GM12878 (cell line): Measurements from ENCODE around the gene USP17L25. TPM values are rescaled to one million over a fixed set of nuclear protein-coding genes. Genes with fewer than 3 reads are reported as not detected.

Experiments used
- polyA plus RNA-seq, 11 experiments: library from polyadenylated mRNA; depleted of rRNA in 4 of 11; unstranded in 6 of 11; stranded (reverse) in 5 of 11; fragments of >200 nt; fragmentation: Nextera tagmentation in 4 of 11; fragmentation: Illumina TruSeq in 1 of 11; extraction: Ambion mirVana in 4 of 11; extraction: Trizol in 1 of 11; gene quantifications; 1 replicate in 1 of 11; 2 replicates in 10 of 11; pipeline versions ENCODE4 v1.2.1 to v1.2.3, GENCODE V29; 2011 to 2016; ENCODE audit warnings: inconsistent platforms in 2 of 11, missing spikeins in 2 of 11, low read depth in 1 of 11
- total RNA-seq, 4 experiments: library from RNA; depleted of rRNA in 3 of 4; stranded (reverse); fragments of >200 nt in 3 of 4; fragmentation: Illumina TruSeq in 1 of 4; extraction: Trizol in 1 of 4; gene quantifications; 2 replicates each; pipeline versions ENCODE4 v1.2.1 to v1.2.3, GENCODE V29; 2013 to 2021

The USP17L25 gene
- total and polyA plus RNA-seq, 10 of the 15 experiments (the other 5 are each of a cell fraction or from before 2014, with no cell fraction given) = not detected

Other genes with a start within 250 kb of the USP17L25 start
Only the 7 nearest of the 20 such genes appear.
- gene USP17L24, start 4.7 kb upstream of the USP17L25 start, total RNA-seq (2014; rRNA removed) = not detected in 2 replicates
- not detected in 2 replicates for gene USP17L24, start 4.7 kb upstream of the USP17L25 start, total RNA-seq (2014; rRNA removed; fragmentation: Illumina TruSeq; extraction: Trizol)
- not detected in 2 replicates for gene USP17L24, start 4.7 kb upstream of the USP17L25 start, total RNA-seq (2021)
- gene USP17L24, start 4.7 kb upstream of the USP17L25 start, polyA plus RNA-seq (2011; rRNA removed) = not detected in 2 replicates
- gene USP17L24, start 4.7 kb upstream of the USP17L25 start, polyA plus RNA-seq (2014; fragmentation: Illumina TruSeq; extraction: Trizol) = not detected in 2 replicates
- gene USP17L24, start 4.7 kb upstream of the USP17L25 start, polyA plus RNA-seq (2014; fragmentation: Nextera tagmentation; extraction: Ambion mirVana) = not detected
- gene USP17L24, start 4.7 kb upstream of the USP17L25 start, polyA plus RNA-seq (2014; rRNA removed) = not detected in 2 replicates
- not detected for gene USP17L24, start 4.7 kb upstream of the USP17L25 start, polyA plus RNA-seq (2016; fragmentation: Nextera tagmentation; extraction: Ambion mirVana)
- gene USP17L26, start 4.7 kb downstream of the USP17L25 start, total RNA-seq (2014; rRNA removed) = not detected in 2 replicates
- not detected in 2 replicates for gene USP17L26, start 4.7 kb downstream of the USP17L25 start, total RNA-seq (2014; rRNA removed; fragmentation: Illumina TruSeq; extraction: Trizol)
- not detected in 2 replicates for gene USP17L26, start 4.7 kb downstream of the USP17L25 start, total RNA-seq (2021)
- gene USP17L26, start 4.7 kb downstream of the USP17L25 start, polyA plus RNA-seq (2011; rRNA removed) = not detected in 2 replicates
- gene USP17L26, start 4.7 kb downstream of the USP17L25 start, polyA plus RNA-seq (2014; fragmentation: Illumina TruSeq; extraction: Trizol) = not detected in 2 replicates
- gene USP17L26, start 4.7 kb downstream of the USP17L25 start, polyA plus RNA-seq (2014; fragmentation: Nextera tagmentation; extraction: Ambion mirVana) = not detected
- not detected in 2 replicates for gene USP17L26, start 4.7 kb downstream of the USP17L25 start, polyA plus RNA-seq (2014; rRNA removed)
- not detected for gene USP17L26, start 4.7 kb downstream of the USP17L25 start, polyA plus RNA-seq (2016; fragmentation: Nextera tagmentation; extraction: Ambion mirVana)
- not detected in 2 replicates for gene USP17L5, start 9.5 kb downstream of the USP17L25 start, total RNA-seq (2014; rRNA removed)
- not detected in 2 replicates for gene USP17L5, start 9.5 kb downstream of the USP17L25 start, total RNA-seq (2014; rRNA removed; fragmentation: Illumina TruSeq; extraction: Trizol)
- gene USP17L5, start 9.5 kb downstream of the USP17L25 start, total RNA-seq (2021) = not detected in 2 replicates
- gene USP17L5, start 9.5 kb downstream of the USP17L25 start, polyA plus RNA-seq (2011; rRNA removed) = not detected in 2 replicates
- not detected in 2 replicates for gene USP17L5, start 9.5 kb downstream of the USP17L25 start, polyA plus RNA-seq (2014; fragmentation: Illumina TruSeq; extraction: Trizol)
- not detected for gene USP17L5, start 9.5 kb downstream of the USP17L25 start, polyA plus RNA-seq (2014; fragmentation: Nextera tagmentation; extraction: Ambion mirVana)
- not detected in 2 replicates for gene USP17L5, start 9.5 kb downstream of the USP17L25 start, polyA plus RNA-seq (2014; rRNA removed)
- not detected for gene USP17L5, start 9.5 kb downstream of the USP17L25 start, polyA plus RNA-seq (2016; fragmentation: Nextera tagmentation; extraction: Ambion mirVana)
- gene USP17L27, start 14.2 kb downstream of the USP17L25 start, total RNA-seq (2014; rRNA removed) = not detected in 2 replicates
- gene USP17L27, start 14.2 kb downstream of the USP17L25 start, total RNA-seq (2014; rRNA removed; fragmentation: Illumina TruSeq; extraction: Trizol) = not detected in 2 replicates
- not detected in 2 replicates for gene USP17L27, start 14.2 kb downstream of the USP17L25 start, total RNA-seq (2021)
- gene USP17L27, start 14.2 kb downstream of the USP17L25 start, polyA plus RNA-seq (2011; rRNA removed) = not detected in 2 replicates
- not detected in 2 replicates for gene USP17L27, start 14.2 kb downstream of the USP17L25 start, polyA plus RNA-seq (2014; fragmentation: Illumina TruSeq; extraction: Trizol)
- gene USP17L27, start 14.2 kb downstream of the USP17L25 start, polyA plus RNA-seq (2014; fragmentation: Nextera tagmentation; extraction: Ambion mirVana) = not detected
- gene USP17L27, start 14.2 kb downstream of the USP17L25 start, polyA plus RNA-seq (2014; rRNA removed) = not detected in 2 replicates
- not detected for gene USP17L27, start 14.2 kb downstream of the USP17L25 start, polyA plus RNA-seq (2016; fragmentation: Nextera tagmentation; extraction: Ambion mirVana)
- not detected in 2 replicates for gene USP17L28, start 19.0 kb downstream of the USP17L25 start, total RNA-seq (2014; rRNA removed)
- gene USP17L28, start 19.0 kb downstream of the USP17L25 start, total RNA-seq (2014; rRNA removed; fragmentation: Illumina TruSeq; extraction: Trizol) = not detected in 2 replicates
- not detected in 2 replicates for gene USP17L28, start 19.0 kb downstream of the USP17L25 start, total RNA-seq (2021)
- not detected in 2 replicates for gene USP17L28, start 19.0 kb downstream of the USP17L25 start, polyA plus RNA-seq (2011; rRNA removed)
- gene USP17L28, start 19.0 kb downstream of the USP17L25 start, polyA plus RNA-seq (2014; fragmentation: Illumina TruSeq; extraction: Trizol) = not detected in 2 replicates
- gene USP17L28, start 19.0 kb downstream of the USP17L25 start, polyA plus RNA-seq (2014; fragmentation: Nextera tagmentation; extraction: Ambion mirVana) = not detected
- not detected in 2 replicates for gene USP17L28, start 19.0 kb downstream of the USP17L25 start, polyA plus RNA-seq (2014; rRNA removed)
- not detected for gene USP17L28, start 19.0 kb downstream of the USP17L25 start, polyA plus RNA-seq (2016; fragmentation: Nextera tagmentation; extraction: Ambion mirVana)
- gene USP17L29, start 23.7 kb downstream of the USP17L25 start, total RNA-seq (2014; rRNA removed) = not detected in 2 replicates
- not detected in 2 replicates for gene USP17L29, start 23.7 kb downstream of the USP17L25 start, total RNA-seq (2014; rRNA removed; fragmentation: Illumina TruSeq; extraction: Trizol)
- gene USP17L29, start 23.7 kb downstream of the USP17L25 start, total RNA-seq (2021) = not detected in 2 replicates
- gene USP17L29, start 23.7 kb downstream of the USP17L25 start, polyA plus RNA-seq (2011; rRNA removed) = not detected in 2 replicates
- gene USP17L29, start 23.7 kb downstream of the USP17L25 start, polyA plus RNA-seq (2014; fragmentation: Illumina TruSeq; extraction: Trizol) = not detected in 2 replicates
- not detected for gene USP17L29, start 23.7 kb downstream of the USP17L25 start, polyA plus RNA-seq (2014; fragmentation: Nextera tagmentation; extraction: Ambion mirVana)
- gene USP17L29, start 23.7 kb downstream of the USP17L25 start, polyA plus RNA-seq (2014; rRNA removed) = not detected in 2 replicates
- gene USP17L29, start 23.7 kb downstream of the USP17L25 start, polyA plus RNA-seq (2016; fragmentation: Nextera tagmentation; extraction: Ambion mirVana) = not detected
- not detected in 2 replicates for gene USP17L30, start 33.2 kb downstream of the USP17L25 start, total RNA-seq (2014; rRNA removed)
- not detected in 2 replicates for gene USP17L30, start 33.2 kb downstream of the USP17L25 start, total RNA-seq (2014; rRNA removed; fragmentation: Illumina TruSeq; extraction: Trizol)
- not detected in 2 replicates for gene USP17L30, start 33.2 kb downstream of the USP17L25 start, total RNA-seq (2021)
- not detected in 2 replicates for gene USP17L30, start 33.2 kb downstream of the USP17L25 start, polyA plus RNA-seq (2011; rRNA removed)
- gene USP17L30, start 33.2 kb downstream of the USP17L25 start, polyA plus RNA-seq (2014; fragmentation: Illumina TruSeq; extraction: Trizol) = not detected in 2 replicates
- not detected for gene USP17L30, start 33.2 kb downstream of the USP17L25 start, polyA plus RNA-seq (2014; fragmentation: Nextera tagmentation; extraction: Ambion mirVana)
- gene USP17L30, start 33.2 kb downstream of the USP17L25 start, polyA plus RNA-seq (2014; rRNA removed) = not detected in 2 replicates
- not detected for gene USP17L30, start 33.2 kb downstream of the USP17L25 start, polyA plus RNA-seq (2016; fragmentation: Nextera tagmentation; extraction: Ambion mirVana)